HG03520 (cell line): ENCODE results near the gene SLFN5.
"Not testable (repeated sequence)": the region's sequence is repeated elsewhere in the genome, so short reads cannot be mapped to it uniquely, and the experiment has no call there.

Source experiments
- ATAC-seq: cut with Tn5 transposase; IDR thresholded peaks from one replicate; pipeline ENCODE4 v1.9.1; 2021; ENCODE audit warnings: mild to moderate bottlenecking, moderate library complexity; ENCODE audit not compliant: unreplicated experiment

Gene SLFN5

DNA sequence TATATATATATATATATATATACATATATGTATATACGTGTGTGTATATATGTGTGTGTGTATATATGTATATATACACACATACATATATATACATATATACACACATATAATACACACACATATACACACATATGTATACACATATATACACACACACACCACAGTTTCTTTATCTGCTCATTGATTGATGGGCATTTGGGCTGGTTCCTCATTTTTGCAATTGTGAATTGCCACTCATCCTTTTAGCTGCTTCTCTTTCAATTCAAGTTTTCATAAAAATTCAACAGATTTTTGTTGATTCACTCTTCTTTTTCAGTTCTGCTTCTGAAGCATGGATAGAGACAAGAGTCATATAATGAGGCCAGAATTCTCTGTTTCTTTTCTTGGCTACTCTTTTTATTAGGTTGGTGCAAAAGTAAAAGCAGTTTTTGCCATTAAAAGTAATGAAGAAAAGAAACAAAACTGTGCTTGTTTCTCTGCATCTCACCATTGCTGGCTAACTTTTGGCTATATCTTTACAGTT, 44.5 kb downstream of the SLFN5 start:
- no peak for ATAC-seq

- no peak for ATAC-seq
Observed at GRCh38 chr17:35289222-35289621, 46.4 kb downstream of the SLFN5 start.

DNA sequence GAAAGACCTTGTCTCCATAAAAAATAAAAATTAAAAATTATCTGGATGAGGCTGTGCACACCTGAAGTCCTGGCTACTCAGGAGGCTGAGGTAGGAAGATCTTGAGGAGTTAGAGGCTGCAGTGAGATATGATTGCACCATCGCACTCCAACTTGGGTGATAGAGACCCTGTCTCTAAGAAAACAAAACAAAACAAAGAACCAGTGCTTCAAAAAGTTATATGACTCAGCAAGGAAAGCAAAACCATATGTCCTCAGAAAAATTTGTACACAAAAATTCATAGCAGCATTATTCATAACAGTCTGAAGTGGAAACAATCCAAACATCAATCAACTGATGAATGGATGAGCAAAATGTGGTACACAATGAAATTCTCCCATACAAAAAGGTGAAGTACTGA, 48.9 kb downstream of the SLFN5 start:
- ATAC-seq: no peak

DNA sequence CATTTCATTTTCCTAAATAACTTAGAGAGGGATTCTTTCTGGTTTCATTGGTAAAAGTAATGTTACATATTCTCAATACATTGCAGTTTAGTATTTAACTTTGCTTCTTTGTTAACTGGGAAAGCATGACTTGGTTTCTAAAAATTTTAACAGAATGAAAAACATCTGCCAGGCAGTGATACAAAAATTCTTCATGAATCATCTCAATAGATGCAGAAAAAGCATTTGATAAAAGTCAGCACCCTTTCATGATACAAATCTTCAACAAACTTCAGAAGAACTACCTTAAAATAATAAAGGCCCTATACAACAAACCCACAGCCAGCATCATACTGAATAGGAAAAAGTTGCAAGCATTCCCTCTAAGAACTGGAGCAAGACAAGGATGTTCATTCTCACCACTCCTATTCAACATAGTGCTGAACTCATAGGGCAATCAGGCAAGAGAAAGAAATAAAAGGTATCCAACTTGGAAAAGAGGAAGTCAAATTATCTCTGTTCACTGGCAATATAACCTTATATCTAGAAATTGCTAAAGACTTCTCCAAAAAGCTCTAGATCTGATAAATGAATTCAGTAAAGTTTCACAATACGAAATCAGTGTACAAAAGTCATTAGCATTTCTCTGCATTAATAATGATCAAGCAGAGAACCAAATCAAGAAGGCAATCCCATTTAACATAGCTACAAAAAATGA, 50.4 kb downstream of the SLFN5 start:
- no peak for ATAC-seq

DNA sequence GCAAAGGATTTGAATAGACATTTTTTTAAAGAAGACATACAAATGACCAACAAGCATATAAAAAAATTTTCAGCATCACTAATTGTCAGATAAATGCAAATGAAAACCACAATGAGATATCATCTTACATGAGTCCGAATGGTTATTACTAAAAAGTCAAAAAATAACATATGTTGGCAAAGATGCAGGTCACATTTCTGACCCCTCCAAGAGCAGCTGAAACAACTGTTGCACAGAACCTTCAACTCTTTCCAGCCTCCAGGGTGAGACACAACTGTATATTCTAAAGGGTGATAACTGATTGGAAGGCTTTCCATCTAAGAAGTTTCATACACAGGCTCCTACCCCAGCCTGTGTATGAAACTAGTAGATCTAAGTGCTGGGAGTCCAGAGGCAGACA, 51.9 kb downstream of the SLFN5 start:
- no peak for ATAC-seq

- ATAC-seq: no peak
Observed at GRCh38 chr17:35295686-35296085, 52.8 kb downstream of the SLFN5 start.

DNA sequence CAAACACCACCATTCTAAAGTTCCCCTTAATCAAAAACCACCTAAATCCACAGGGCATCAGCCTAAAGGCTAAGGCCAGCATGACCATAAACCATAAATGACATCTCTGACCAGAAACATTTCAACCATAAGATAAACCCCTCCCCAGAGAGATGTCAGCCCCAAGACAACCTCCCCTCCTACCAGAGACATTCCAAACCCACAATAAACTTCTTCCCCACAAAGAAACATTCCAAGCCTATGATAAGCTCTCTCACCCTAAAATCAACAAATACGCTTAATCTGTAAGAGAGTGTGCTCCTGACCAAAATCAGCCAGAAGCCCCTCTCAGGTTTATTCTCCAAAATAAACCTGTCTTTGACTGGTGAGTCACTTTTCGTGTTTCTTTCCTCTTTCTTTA, 54.8 kb downstream of the SLFN5 start:
- ATAC-seq: no peak

GRCh38 chr17:35298639-35299038, 55.8 kb downstream of the SLFN5 start:
- no peak for ATAC-seq

- no peak for ATAC-seq
Observed at GRCh38 chr17:35299135-35299534, 56.3 kb downstream of the SLFN5 start.

DNA sequence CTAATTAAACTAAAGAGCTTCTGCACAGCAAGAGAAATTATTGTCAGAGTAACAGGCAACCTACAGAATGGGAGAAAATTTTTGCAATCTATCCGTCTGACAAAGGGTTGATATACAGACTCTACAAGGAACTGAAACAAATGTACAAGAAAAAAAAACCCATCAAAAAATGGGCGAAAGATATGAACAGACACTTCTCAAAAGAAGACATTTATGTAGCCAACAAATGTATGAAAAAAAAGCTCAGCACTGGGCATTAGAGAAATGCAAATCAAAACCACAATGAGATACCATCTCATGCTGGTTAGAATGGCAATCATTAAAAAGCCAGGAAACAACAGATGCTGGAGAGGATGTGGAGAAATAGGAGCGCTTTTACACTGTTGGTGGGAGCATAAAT, 66.5 kb downstream of the SLFN5 start:
- not testable (repeated sequence) for ATAC-seq

GRCh38 chr17:35312346-35312745, 69.5 kb downstream of the SLFN5 start:
- ATAC-seq: no peak

DNA sequence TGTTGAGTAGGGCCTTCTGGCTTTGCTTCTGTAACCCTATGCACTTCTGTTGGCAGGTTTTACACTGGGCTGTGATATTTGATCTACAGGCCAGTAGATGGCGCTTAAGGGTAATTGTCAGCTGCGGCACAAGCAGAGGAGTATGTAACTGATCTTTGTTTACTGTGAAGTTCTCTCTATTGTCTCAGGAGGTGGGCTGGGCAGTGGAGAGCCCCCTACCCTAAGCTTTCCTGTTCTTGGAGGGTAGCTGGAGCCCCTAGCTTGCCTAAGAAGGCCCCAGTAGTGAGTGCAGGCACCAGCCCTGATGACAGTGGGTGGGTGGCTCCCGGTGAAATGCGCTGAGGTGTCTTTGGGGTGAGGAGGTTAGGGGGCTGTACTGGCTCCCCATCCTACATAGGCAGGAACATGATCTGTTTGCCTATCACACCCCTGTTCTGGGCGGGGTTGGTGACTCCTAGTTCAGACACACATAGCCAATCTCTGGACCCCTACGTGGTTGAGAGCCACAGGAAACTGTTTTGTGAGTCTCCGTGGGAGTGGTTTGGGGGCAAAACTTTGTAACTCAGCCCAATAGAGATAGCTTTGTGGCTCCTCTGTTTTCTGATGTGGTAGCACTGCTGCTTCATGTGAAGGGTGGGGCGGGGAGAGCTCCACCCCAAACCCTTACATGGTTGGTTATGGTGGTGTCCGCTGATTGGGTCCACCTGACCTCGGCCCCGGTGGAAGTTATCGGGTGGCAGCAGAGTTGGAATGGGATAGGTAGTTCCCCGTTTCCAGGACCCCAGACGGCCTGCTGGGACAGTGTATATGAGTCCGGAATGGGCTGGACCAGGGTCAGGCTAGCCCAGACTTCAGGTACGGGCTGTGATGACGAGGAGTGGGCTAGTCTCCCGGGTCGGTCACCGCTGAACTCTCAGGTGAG, 70.2 kb downstream of the SLFN5 start:
- peak; percentile 53 for ATAC-seq

GRCh38 chr17:35313875-35314409, 71.1 kb downstream of the SLFN5 start:
- no peak for ATAC-seq

DNA sequence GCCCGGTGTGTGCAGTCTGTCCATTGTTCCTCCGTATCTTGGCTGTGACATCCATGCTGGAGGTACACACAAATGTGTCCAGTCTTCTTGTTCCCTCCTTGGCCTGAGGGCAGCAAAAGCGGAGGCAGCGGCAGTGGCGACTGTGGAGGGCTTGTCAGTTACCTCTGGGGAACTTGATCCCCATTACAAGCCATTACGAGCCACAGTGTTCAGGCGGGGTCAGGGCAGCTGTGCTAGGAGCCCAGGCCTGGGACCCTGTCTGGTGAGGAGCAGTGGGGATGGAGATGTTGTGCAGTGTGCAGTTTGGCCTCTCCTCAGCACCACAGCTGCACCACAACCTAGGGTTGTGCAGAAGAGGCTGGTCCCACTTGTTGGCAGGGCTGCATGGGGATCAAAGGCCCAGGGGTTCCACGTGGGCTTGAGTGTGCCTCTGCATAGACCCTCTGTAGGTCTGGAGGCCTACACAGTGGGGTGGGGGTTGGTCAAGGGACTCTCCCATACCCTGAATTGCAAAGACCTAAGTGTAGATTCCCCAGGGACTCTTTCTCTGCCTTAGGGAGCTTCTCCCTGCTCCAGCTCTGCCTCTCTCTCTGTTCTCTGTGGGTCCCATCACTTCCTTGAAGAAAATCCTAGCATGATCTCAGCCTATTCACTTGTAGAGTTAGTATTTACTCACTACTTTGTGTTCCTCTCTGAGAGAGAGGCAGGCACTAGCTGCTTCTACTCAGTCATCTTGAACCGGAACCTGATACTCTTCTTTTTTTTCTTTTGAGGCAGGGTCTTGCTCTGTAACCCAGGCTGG, 71.7 kb downstream of the SLFN5 start:
- ATAC-seq: no peak

DNA sequence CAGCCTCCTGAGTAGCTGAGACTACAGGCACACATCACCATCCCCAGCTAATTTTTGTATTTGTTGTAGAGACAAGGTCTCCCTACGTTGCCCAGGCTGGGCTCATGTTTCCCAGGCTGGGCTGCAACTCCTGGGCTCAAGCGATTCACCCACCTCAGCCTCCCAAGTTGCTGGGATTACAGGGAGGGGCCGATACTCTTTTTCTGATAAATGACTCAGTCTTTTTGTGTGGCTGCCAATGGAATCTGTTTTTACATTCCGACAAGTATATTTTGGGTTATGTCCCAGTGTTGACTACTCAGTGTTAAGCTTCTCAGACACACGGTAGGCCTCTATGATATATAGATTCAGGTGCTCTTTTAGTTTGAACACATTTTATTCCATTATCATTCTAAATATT, 72.4 kb downstream of the SLFN5 start:
- no peak for ATAC-seq

DNA sequence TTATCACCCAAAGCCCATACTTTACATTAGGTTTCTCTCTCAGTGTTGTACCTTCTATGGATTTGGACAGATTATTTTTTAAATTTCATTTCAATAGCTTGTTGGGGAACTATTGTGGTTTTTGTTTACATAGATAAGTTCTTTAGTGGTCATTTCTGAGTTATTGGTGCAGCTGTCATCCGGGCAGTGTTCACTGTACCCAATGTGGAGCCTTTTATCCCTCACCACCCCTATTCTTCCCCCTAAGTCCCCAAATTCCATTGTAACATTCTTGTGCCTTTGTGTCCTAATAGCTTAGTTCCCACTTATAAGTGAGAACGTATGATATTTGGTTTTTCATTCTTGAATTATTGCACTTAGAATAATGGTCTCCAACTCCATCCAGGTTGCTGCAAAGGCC, 73.1 kb downstream of the SLFN5 start:
- no peak for ATAC-seq

- ATAC-seq: no peak
Observed at GRCh38 chr17:35322749-35323148, 79.9 kb downstream of the SLFN5 start.
